Thymus (tissue), 11 donors: ENCODE results near the gene DNM2. TPM values are rescaled to one million over a fixed set of nuclear protein-coding genes. Genes with fewer than 3 reads are reported as not detected.
A peak's percentile ranks its signal among the peaks of the same experiment; 100 is the strongest.

Experiments
- DNase-seq, 9 donors: peaks; one replicate each; pipeline ENCODE4 v3.0.0-alpha.2; 2013; ENCODE audit warnings: low spot score in 9 of 9, low read depth in 6 of 9, missing footprints in 1 of 9
- H3K27ac ChIP-seq, 2 donors: one replicate each; pipeline ENCODE4 v1.5.1; 2013; ENCODE audit warnings: control low read depth in 1 of 2, low read depth in 1 of 2, low read length in 1 of 2, mild to moderate bottlenecking in 1 of 2, moderate library complexity in 1 of 2
- H3K27me3 ChIP-seq, 2 donors: one replicate each; pipeline ENCODE4 v1.5.1; 2013; ENCODE audit warnings: low read length in 1 of 2; ENCODE audit not compliant: control insufficient read depth in 2 of 2, insufficient read depth in 1 of 2
- H3K36me3 ChIP-seq, 2 donors: one replicate each; pipeline ENCODE4 v1.5.1; 2013; ENCODE audit warnings: low read length in 1 of 2, mild to moderate bottlenecking in 1 of 2, moderate library complexity in 1 of 2; ENCODE audit not compliant: control insufficient read depth in 2 of 2, insufficient read depth in 2 of 2
- H3K4me1 ChIP-seq, 2 donors: one replicate each; pipeline ENCODE4 v1.5.1; 2013; ENCODE audit warnings: low read length in 2 of 2; ENCODE audit not compliant: control insufficient read depth in 2 of 2, insufficient read depth in 2 of 2
- H3K4me3 ChIP-seq, 2 donors: one replicate each; pipeline ENCODE4 v1.5.1; 2013; ENCODE audit warnings: low read length in 2 of 2, control low read depth in 1 of 2, mild to moderate bottlenecking in 1 of 2
- H3K9me3 ChIP-seq, 2 donors: one replicate each; pipeline ENCODE4 v1.5.1; 2013; ENCODE audit warnings: low read length in 1 of 2, mild to moderate bottlenecking in 1 of 2; ENCODE audit not compliant: control insufficient read depth in 2 of 2, insufficient read depth in 1 of 2
- WGBS: extraction: QIAGEN DNeasy Blood & Tissue Kit; methylation state at CpG from one replicate; pipeline ENCODE4 v1.1.7; 2013; 5-methylcytosine and 5-hydroxymethylcytosine counted together
- polyA plus RNA-seq: library from polyadenylated mRNA; stranded (reverse); fragments of 200-250 nt; gene quantifications from one replicate; pipeline ENCODE4 v1.2.3, GENCODE V29; 2013
- total RNA-seq: library from RNA; stranded (reverse); fragments of 120-200 nt; gene quantifications from one replicate; pipeline ENCODE4 v1.2.4, GENCODE V29; 2013
- donor health status: healthy.

Gene DNM2
- total and polyA plus RNA-seq, 2 donors = 49.0 to 102 TPM

GRCh38 chr19:10828981-10829821 is 111.3 kb downstream of the DNM2 start:
- H3K4me3 ChIP-seq = no peak overlapping the region
- peaks cover 77 to 81% of the 10 kb centered on the region in 2 donors for H3K36me3 ChIP-seq
- H3K27ac ChIP-seq = no peak overlapping the region
- no peak for DNase-seq
- no peaks in the 10 kb centered on the region for H3K27me3 ChIP-seq
- WGBS = 97% methylated on average over 26 of the region's 26 CpGs
- no peaks in the 10 kb centered on the region for H3K9me3 ChIP-seq
- H3K4me1 ChIP-seq = no peaks in the 10 kb centered on the region

GRCh38 chr19:10829967-10830366 is 112.1 kb downstream of the DNM2 start:
- H3K27ac ChIP-seq = no peak overlapping the region
- H3K36me3 ChIP-seq = peaks cover 73 to 74% of the 10 kb centered on the region in 2 donors
- H3K27me3 ChIP-seq = no peaks in the 10 kb centered on the region
- no peak for DNase-seq
- no peaks in the 10 kb centered on the region for H3K9me3 ChIP-seq
- 96% methylated on average over 16 of the region's 16 CpGs for WGBS
- H3K4me1 ChIP-seq = no peaks in the 10 kb centered on the region
- no peak overlapping the region for H3K4me3 ChIP-seq

- Histone ChIP-seq H3K36me3 (peaks cover 72 to 75% of the 10 kb centered on the region in 2 donors), H3K9me3 (peaks cover 0 to 2% of the 10 kb centered on the region in 2 donors), H3K4me1 (peaks cover 0 to 3% of the 10 kb centered on the region in 2 donors), H3K27ac (no peak overlapping the region), H3K27me3 (no peaks in the 10 kb centered on the region), H3K4me3 (no peak overlapping the region)
- no peak for DNase-seq
- 95% methylated on average over 7 of the region's 7 CpGs for WGBS
Measured at GRCh38 chr19:10830370-10830769, 112.5 kb downstream of the DNM2 start.

GRCh38 chr19:10830931-10831779 is 113.3 kb downstream of the DNM2 start:
- peaks cover 65 to 68% of the 10 kb centered on the region in 2 donors for H3K36me3 ChIP-seq
- H3K4me1 ChIP-seq = peaks cover 0 to 10% of the 10 kb centered on the region in 2 donors
- no peaks in the 10 kb centered on the region for H3K27me3 ChIP-seq
- no peak for DNase-seq
- 98% methylated on average over 33 of the region's 33 CpGs for whole genome bisulfite sequencing
- H3K9me3 ChIP-seq = peaks cover 0 to 6% of the 10 kb centered on the region in 2 donors
- H3K4me3 ChIP-seq = no peak overlapping the region
- H3K27ac ChIP-seq = no peak overlapping the region

GRCh38 chr19:10831987-10832938 is 114.4 kb downstream of the DNM2 start:
- 96% methylated on average over 28 of the region's 28 CpGs for WGBS
- peaks cover 1 to 15% of the 10 kb centered on the region in 2 donors for H3K9me3 ChIP-seq
- no peak overlapping the region for H3K4me3 ChIP-seq
- H3K27ac ChIP-seq = peak overlapping the region in 1 of 2 donors; percentile 52
- DNase-seq = no peak
- H3K36me3 ChIP-seq = peaks cover 54 to 58% of the 10 kb centered on the region in 2 donors
- H3K4me1 ChIP-seq = peaks cover 0 to 18% of the 10 kb centered on the region in 2 donors
- H3K27me3 ChIP-seq = no peaks in the 10 kb centered on the region

- Histone ChIP-seq H3K27ac (no peak overlapping the region), H3K27me3 (no peaks in the 10 kb centered on the region), H3K4me3 (no peak overlapping the region), H3K36me3 (peaks cover 51 to 58% of the 10 kb centered on the region in 2 donors), H3K9me3 (peaks cover 1 to 19% of the 10 kb centered on the region in 2 donors), H3K4me1 (peaks cover 0 to 18% of the 10 kb centered on the region in 2 donors)
- DNase-seq = no peak
- WGBS = 97% methylated on average over 20 of the region's 20 CpGs
Measured at GRCh38 chr19:10832939-10833296, 115.0 kb downstream of the DNM2 start.

GRCh38 chr19:10835089-10835753 is 117.3 kb downstream of the DNM2 start:
- DNase-seq = peak in 1 of 9 donors; percentile 63
- Histone ChIP-seq H3K4me1 (peaks cover 0 to 18% of the 10 kb centered on the region in 2 donors), H3K9me3 (peaks cover 1 to 23% of the 10 kb centered on the region in 2 donors), H3K36me3 (peaks cover 36 to 41% of the 10 kb centered on the region in 2 donors), H3K4me3 (peak overlapping the region; percentile 75 to 90), H3K27me3 (no peaks in the 10 kb centered on the region), H3K27ac (peak overlapping the region; percentile 90 to 97)
- WGBS = 73% methylated on average over 32 of the region's 32 CpGs
